SK-N-SH (cell line): ENCODE measurements around the gene NARS2. TPM values are rescaled to one million over a fixed set of nuclear protein-coding genes. Genes with fewer than 3 reads are reported as not detected.

ENCODE experiments used
- CTCF ChIA-PET: fragments of 300-600, 350-600 bp; formaldehyde crosslinking; extraction: SDS; loops from one replicate; lab custom pipeline; 2021; lab: Yijun Ruan, JAX
- POLR2A ChIA-PET: fragments of 350-600 bp; sonication (Branson Sonifier 250); formaldehyde crosslinking; extraction: SDS; loops from one replicate; lab custom pipeline; 2020; ENCODE audit warnings: antibody characterized with exemption, inconsistent platforms; lab: Yijun Ruan, JAX
- DNase-seq: peaks from one replicate; pipeline ENCODE4 v3.0.0; 2012
- H2AFZ ChIP-seq: fragments of 200-600 bp; sonication (generic); 2 replicates; pipeline ENCODE4 v1.8.1; 2016; ENCODE audit warnings: antibody characterized with exemption, mild to moderate bottlenecking, low read depth
- H3F3A ChIP-seq: fragments of 200-600 bp; sonication (generic); replicated peaks from 2 replicates; pipeline ENCODE3; 2016; ENCODE audit warnings: antibody characterized with exemption, mild to moderate bottlenecking; ENCODE audit not compliant: insufficient read depth
- H3K27ac ChIP-seq, 2 experiments: fragments of 200-500 bp in 1 of 2; fragments of 200-600 bp in 1 of 2; sonication (Bioruptor generic) in 1 of 2; sonication (generic), shearing (Covaris generic) in 1 of 2; 2 replicates each; pipeline versions ENCODE4 v1.5.1 to v1.6.1; 2014 to 2016; ENCODE audit warnings: low read depth in 2 of 2, inconsistent platforms in 1 of 2, low read length in 1 of 2, mild to moderate bottlenecking in 1 of 2, mixed read lengths in 1 of 2
- H3K27me3 ChIP-seq: fragments of 200-600 bp; sonication (generic), shearing (Covaris generic); 2 replicates; pipeline ENCODE4 v1.6.1; 2016; ENCODE audit warnings: mixed run types; ENCODE audit not compliant: insufficient read depth
- H3K36me3 ChIP-seq, 2 experiments: fragments of 200-500 bp in 1 of 2; fragments of 200-600 bp in 1 of 2; sonication (Bioruptor generic) in 1 of 2; sonication (generic) in 1 of 2; replicated peaks in 1 of 2; 2 replicates each; pipeline versions ENCODE3 to v1.5.1; 2014 to 2016; ENCODE audit warnings: low read length in 1 of 2, mild to moderate bottlenecking in 1 of 2; ENCODE audit not compliant: insufficient read depth in 2 of 2, control insufficient read depth in 1 of 2
- H3K4me1 ChIP-seq, 2 experiments: fragments of 200-500 bp in 1 of 2; fragments of 200-600 bp in 1 of 2; sonication (Bioruptor generic) in 1 of 2; sonication (generic), shearing (Covaris generic) in 1 of 2; 2 replicates each; pipeline versions ENCODE4 v1.5.1 to v1.6.1; 2014 to 2016; ENCODE audit warnings: low read depth in 1 of 2, low read length in 1 of 2, mixed run types in 1 of 2; ENCODE audit not compliant: insufficient read depth in 2 of 2, control insufficient read depth in 1 of 2
- H3K4me2 ChIP-seq: fragments of 200-600 bp; sonication (generic), shearing (Covaris generic); 2 replicates; pipeline ENCODE4 v1.6.1; 2017; ENCODE audit warnings: mixed run types
- H3K4me3 ChIP-seq, 2 experiments: fragments of 200-500 bp in 1 of 2; fragments of 200-600 bp in 1 of 2; sonication (Bioruptor generic) in 1 of 2; sonication (generic), shearing (Covaris generic) in 1 of 2; 2 replicates each; pipeline versions ENCODE4 v1.5.1 to v1.8.1; 2014 to 2016; ENCODE audit warnings: low read depth in 2 of 2, inconsistent platforms in 1 of 2, low read length in 1 of 2, mild to moderate bottlenecking in 1 of 2, mixed read lengths in 1 of 2, moderate library complexity in 1 of 2
- H3K79me2 ChIP-seq: fragments of 200-600 bp; sonication (generic); 2 replicates; pipeline ENCODE4 v1.8.1; 2017; ENCODE audit warnings: mild to moderate bottlenecking; ENCODE audit not compliant: insufficient read depth
- H3K9ac ChIP-seq: fragments of 200-600 bp; sonication (generic); 2 replicates; pipeline ENCODE4 v1.6.1; 2017; ENCODE audit warnings: mixed run types
- H3K9me2 ChIP-seq: fragments of 200-600 bp; sonication (generic); 2 replicates; pipeline ENCODE4 v1.6.1; 2017; ENCODE audit warnings: mixed run types
- H3K9me3 ChIP-seq: fragments of 200-600 bp; sonication (generic); 2 replicates; pipeline ENCODE4 v1.6.1; 2017; ENCODE audit warnings: mixed run types, mild to moderate bottlenecking, moderate library complexity
- H4K20me1 ChIP-seq: fragments of 200-600 bp; sonication (generic); 2 replicates; pipeline ENCODE4 v1.6.1; 2017; ENCODE audit warnings: mild to moderate bottlenecking, mixed run types; ENCODE audit not compliant: insufficient read depth
- CHD2 ChIP-seq: fragments of 150-350 bp; IDR thresholded peaks from 2 replicates; pipeline ENCODE4 v1.6.1; 2018; ENCODE audit warnings: low read length; ENCODE audit not compliant: partially characterized antibody
- ELF1 ChIP-seq: IDR thresholded peaks from 2 replicates; pipeline ENCODE4 v1.4.0; 2012
- EZH2phosphoT487 ChIP-seq: fragments of 200-600 bp; sonication (generic); IDR thresholded peaks from 2 replicates; pipeline ENCODE4 v1.6.1; 2017; ENCODE audit warnings: low read depth, mixed run types, mild to moderate bottlenecking, antibody characterized with exemption, moderate library complexity, borderline replicate concordance
- FOSL2 ChIP-seq: IDR thresholded peaks from 2 replicates; pipeline ENCODE4 v1.4.0; 2012; ENCODE audit warnings: low read depth, mild to moderate bottlenecking, moderate library complexity, borderline replicate concordance
- FOXJ3 ChIP-seq: sonication (generic); formaldehyde crosslinking; IDR thresholded peaks from 2 replicates; pipeline ENCODE4 v1.5.1; 2020; ENCODE audit warnings: mild to moderate bottlenecking, missing genetic modification reagents
- FOXM1 ChIP-seq: IDR thresholded peaks from 2 replicates; pipeline ENCODE4 v1.4.0; 2012; ENCODE audit warnings: low read depth, mild to moderate bottlenecking
- GABPA ChIP-seq: IDR thresholded peaks from 2 replicates; pipeline ENCODE4 v1.4.0; 2012; ENCODE audit warnings: low read depth, mild to moderate bottlenecking
- IRF3 ChIP-seq: fragments of 150-350 bp; IDR thresholded peaks from 2 replicates; pipeline ENCODE4 v1.6.1; 2016; ENCODE audit warnings: mild to moderate bottlenecking, low read depth, low read length
- MEF2A ChIP-seq: IDR thresholded peaks from 2 replicates; pipeline ENCODE4 v1.4.0; 2012; ENCODE audit warnings: low read depth, borderline replicate concordance
- NFIC ChIP-seq: IDR thresholded peaks from 2 replicates; pipeline ENCODE4 v1.4.0; 2012; ENCODE audit warnings: borderline replicate concordance
- NRF1 ChIP-seq: IDR thresholded peaks from 2 replicates; pipeline ENCODE4 v1.6.1; 2012; ENCODE audit warnings: low read depth, mild to moderate bottlenecking, low read length
- PBX3 ChIP-seq: IDR thresholded peaks from 2 replicates; pipeline ENCODE4; 2012
- POLR2AphosphoS5 ChIP-seq: IDR thresholded peaks from 2 replicates; pipeline ENCODE4 v1.6.1; 2012; ENCODE audit warnings: low read depth, low read length
- RCOR1 ChIP-seq: fragments of 150-350 bp; IDR thresholded peaks from 2 replicates; pipeline ENCODE4 v1.6.1; 2017; ENCODE audit warnings: antibody characterized with exemption, low read length
- RFX5 ChIP-seq: IDR thresholded peaks from 2 replicates; pipeline ENCODE4 v1.6.1; 2012; ENCODE audit warnings: mild to moderate bottlenecking, improper control_type of control experiment, low read length
- SIN3A ChIP-seq: IDR thresholded peaks from 2 replicates; pipeline ENCODE4 v1.6.1; 2012; ENCODE audit warnings: low read depth, mild to moderate bottlenecking, low read length, moderate library complexity, borderline replicate concordance
- SMC3 ChIP-seq: IDR thresholded peaks from 2 replicates; pipeline ENCODE4 v1.6.1; 2012; ENCODE audit warnings: low read depth, low read length, improper control_type of control experiment
- TAF1 ChIP-seq: IDR thresholded peaks from 2 replicates; pipeline ENCODE4 v1.6.1; 2012; ENCODE audit warnings: low read depth, mild to moderate bottlenecking, low read length, moderate library complexity, borderline replicate concordance
- USF1 ChIP-seq: IDR thresholded peaks from 2 replicates; pipeline ENCODE4 v1.4.0; 2012; ENCODE audit warnings: low read depth, borderline replicate concordance
- YY1 ChIP-seq: IDR thresholded peaks from 2 replicates; pipeline ENCODE4 v1.4.0; 2012; ENCODE audit warnings: low read depth, mild to moderate bottlenecking
- WGBS: methylation state at CpG from one replicate; pipeline ENCODE4 v1.1.6; 2017; ENCODE audit warnings: low lambda C conversion rate; 5-methylcytosine and 5-hydroxymethylcytosine counted together
- polyA plus RNA-seq, 3 experiments: library from polyadenylated mRNA; depleted of rRNA; stranded (reverse); fragments of >200 nt; gene quantifications; 2 replicates each; pipeline ENCODE4 v1.2.3, GENCODE V29; 2012

NARS2 gene
- polyA plus RNA-seq, 1 of the 3 experiments (the other 2 are of a cell fraction): 8.9 TPM

GRCh38 chr11:78572394-78572793, 2.3 kb downstream of the NARS2 start:
- H3K4me1 ChIP-seq: peaks cover 8 to 11% of the 10 kb centered on the region in 2 experiments; a peak in 3 of 4 replicates
- peaks cover 20% of the 10 kb centered on the region for H3K79me2 ChIP-seq
- TF ChIP-seq RFX5: no peak
- TF ChIP-seq SMC3: no peak
- no peak for TF ChIP-seq IRF3
- no peak for TF ChIP-seq NRF1
- TF ChIP-seq NFIC: no peak
- TF ChIP-seq POLR2AphosphoS5: no peak
- no peak for TF ChIP-seq RCOR1
- no peak for TF ChIP-seq GABPA
- TF ChIP-seq YY1: no peak
- TF ChIP-seq FOSL2: no peak
- no peak for TF ChIP-seq EZH2phosphoT487
- TF ChIP-seq FOXJ3 (CRISPR knock-in tag): no peak
- TF ChIP-seq CHD2: no peak
- no peak for TF ChIP-seq USF1
- no peak for TF ChIP-seq FOXM1
- TF ChIP-seq SIN3A: no peak
- no peak for TF ChIP-seq MEF2A
- no peak for TF ChIP-seq TAF1
- TF ChIP-seq ELF1: no peak
- TF ChIP-seq PBX3: no peak
- peaks cover 16% of the 10 kb centered on the region for H3F3A ChIP-seq
- no peak overlapping the region for H3K27ac ChIP-seq
- DNase-seq: no peak
- no peak overlapping the region for H3K4me3 ChIP-seq
- no peaks in the 10 kb centered on the region for H4K20me1 ChIP-seq
- no peaks in the 10 kb centered on the region for H3K9me3 ChIP-seq
- ChIA-PET CTCF (interaction anchor here (1.0 to 3.6 kb wide), 2 partner anchors 8 to 344 kb away, joined by 3 to 51 read pairs; no protein-coding TSS in a partner anchor), POLR2A (no interaction called here)
- 82% methylated on average over 4 of the region's 4 CpGs for WGBS
- H3K36me3 ChIP-seq: peaks cover 12 to 28% of the 10 kb centered on the region in 2 experiments
- H2AFZ ChIP-seq: no peak overlapping the region
- no peaks in the 10 kb centered on the region for H3K27me3 ChIP-seq
- H3K9me2 ChIP-seq: no peaks in the 10 kb centered on the region
- no peak overlapping the region for H3K4me2 ChIP-seq
- H3K9ac ChIP-seq: no peak overlapping the region
